ENCODE data around the gene PCDHA4. TPM values are rescaled to one million over a fixed set of nuclear protein-coding genes. Genes with fewer than 3 reads are reported as not detected.
"Not testable (repeated sequence)": the region's sequence is repeated elsewhere in the genome, so short reads cannot be mapped to it uniquely, and the experiment has no call there.

The PCDHA4 gene
- total RNA-seq, 1 donor = 0.43 TPM

GRCh38 chr5:140840978-140841962 is 34.4 kb downstream of the PCDHA4 start, which contains the start of gene PCDHA8:
Gene PCDHA8 (plus strand): TSS chr5:140841187. CDS start chr5:140841322, 135 bp downstream.
- DNase-seq (ENCODE audit: low read depth) = no peak

DNA sequence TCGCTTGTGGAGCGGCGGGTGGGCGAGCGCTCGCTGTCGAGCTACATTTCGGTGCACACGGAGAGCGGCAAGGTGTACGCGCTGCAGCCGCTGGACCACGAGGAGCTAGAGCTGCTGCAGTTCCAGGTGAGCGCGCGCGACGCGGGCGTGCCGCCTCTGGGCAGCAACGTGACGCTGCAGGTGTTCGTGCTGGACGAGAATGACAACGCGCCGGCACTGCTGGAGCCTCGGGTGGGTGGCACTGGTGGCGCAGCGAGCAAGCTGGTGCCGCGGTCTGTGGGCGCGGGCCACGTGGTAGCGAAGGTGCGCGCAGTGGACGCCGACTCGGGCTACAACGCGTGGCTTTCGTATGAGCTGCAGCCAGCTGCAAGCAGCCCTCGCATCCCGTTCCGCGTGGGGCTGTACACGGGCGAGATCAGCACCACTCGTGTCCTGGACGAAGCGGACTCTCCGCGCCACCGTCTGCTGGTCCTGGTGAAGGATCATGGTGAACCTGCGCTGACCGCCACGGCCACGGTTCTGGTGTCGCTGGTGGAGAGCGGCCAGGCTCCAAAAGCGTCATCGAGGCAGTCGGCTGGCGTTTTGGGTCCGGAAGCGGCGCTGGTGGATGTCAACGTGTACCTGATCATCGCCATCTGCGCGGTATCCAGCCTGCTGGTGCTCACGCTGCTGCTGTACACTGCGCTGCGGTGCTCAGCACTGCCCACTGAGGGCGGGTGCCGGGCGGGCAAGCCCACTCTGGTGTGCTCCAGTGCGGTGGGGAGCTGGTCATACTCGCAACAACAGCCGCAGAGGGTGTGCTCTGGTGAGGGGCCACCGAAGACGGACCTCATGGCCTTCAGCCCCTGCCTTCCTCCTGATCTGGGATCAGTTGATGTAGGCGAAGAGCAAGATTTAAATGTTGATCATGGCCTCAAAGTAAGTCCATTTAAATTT is 36.2 kb downstream of the PCDHA4 start:
- DNase-seq (ENCODE audit: low read depth) = no peak
- TF ChIP-seq, protein P1, sequence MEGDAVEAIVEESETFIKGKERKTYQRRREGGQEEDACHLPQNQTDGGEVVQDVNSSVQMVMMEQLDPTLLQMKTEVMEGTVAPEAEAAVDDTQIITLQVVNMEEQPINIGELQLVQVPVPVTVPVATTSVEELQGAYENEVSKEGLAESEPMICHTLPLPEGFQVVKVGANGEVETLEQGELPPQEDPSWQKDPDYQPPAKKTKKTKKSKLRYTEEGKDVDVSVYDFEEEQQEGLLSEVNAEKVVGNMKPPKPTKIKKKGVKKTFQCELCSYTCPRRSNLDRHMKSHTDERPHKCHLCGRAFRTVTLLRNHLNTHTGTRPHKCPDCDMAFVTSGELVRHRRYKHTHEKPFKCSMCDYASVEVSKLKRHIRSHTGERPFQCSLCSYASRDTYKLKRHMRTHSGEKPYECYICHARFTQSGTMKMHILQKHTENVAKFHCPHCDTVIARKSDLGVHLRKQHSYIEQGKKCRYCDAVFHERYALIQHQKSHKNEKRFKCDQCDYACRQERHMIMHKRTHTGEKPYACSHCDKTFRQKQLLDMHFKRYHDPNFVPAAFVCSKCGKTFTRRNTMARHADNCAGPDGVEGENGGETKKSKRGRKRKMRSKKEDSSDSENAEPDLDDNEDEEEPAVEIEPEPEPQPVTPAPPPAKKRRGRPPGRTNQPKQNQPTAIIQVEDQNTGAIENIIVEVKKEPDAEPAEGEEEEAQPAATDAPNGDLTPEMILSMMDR (IDR thresholded peaks at IDR 0.05; ENCODE audit: insufficient read depth, low read depth, low read length) = no peak
- H3K4me3 ChIP-seq (ENCODE audit: low read depth, low read length) = no peak overlapping the region

More at GRCh38 chr5:140840978-140841962, 34.4 kb downstream of the PCDHA4 start, which contains the start of gene PCDHA8:
- TF ChIP-seq, protein P1 (IDR thresholded peaks at IDR 0.05; ENCODE audit: insufficient read depth, low read depth, low read length) = peak; percentile 35
- no peak within 1 kb of the TSS for H3K4me3 ChIP-seq (ENCODE audit: low read depth, low read length)

- DNase-seq (ENCODE audit: low read depth) = not testable (repeated sequence)
Measured at GRCh38 chr5:140848139-140849102, 41.6 kb downstream of the PCDHA4 start, which contains the start of gene PCDHA9. Gene PCDHA9 (plus strand): TSS chr5:140848382. CDS start chr5:140848496, 114 bp downstream.

GRCh38 chr5:140849831-140850634 is 43.2 kb downstream of the PCDHA4 start:
- not testable (repeated sequence) for DNase-seq (ENCODE audit: low read depth); H3K4me3 ChIP-seq (ENCODE audit: low read depth, low read length)

More at GRCh38 chr5:140848139-140849102, 41.6 kb downstream of the PCDHA4 start, which contains the start of gene PCDHA9:
- not testable (repeated sequence) for H3K4me3 ChIP-seq (ENCODE audit: low read depth, low read length)

GRCh38 chr5:140855772-140856674 is 49.2 kb downstream of the PCDHA4 start, which contains the start of gene PCDHA10:
Gene PCDHA10 (plus strand): TSS chr5:140855897. CDS start chr5:140856049, 152 bp downstream.
- TF ChIP-seq, protein P1 (IDR thresholded peaks at IDR 0.05; ENCODE audit: insufficient read depth, low read depth, low read length) = peak; percentile 8
- no peak within 1 kb of the TSS for H3K4me3 ChIP-seq (ENCODE audit: low read depth, low read length)
- DNase-seq (ENCODE audit: low read depth) = peak; percentile 5
